Sigmoid colon (tissue), 4 donors: Measurements from ENCODE around the gene AXDND1.

Source experiments
- CTCF ChIP-seq, 4 experiments: fragments of 450-650 bp in 3 of 4; fragments of 200-600 bp in 1 of 4; IDR thresholded peaks; one replicate each; pipeline ENCODE4 v1.5.1; 2016 to 2019; ENCODE audit warnings: antibody characterized with exemption in 4 of 4, mild to moderate bottlenecking in 3 of 4, moderate library complexity in 2 of 4
- POLR2A ChIP-seq, 2 donors: fragments of 450-650 bp; IDR thresholded peaks; one replicate each; pipeline ENCODE4 v1.6.1; 2016; ENCODE audit warnings: antibody characterized with exemption in 2 of 2, mild to moderate bottlenecking in 2 of 2, moderate library complexity in 2 of 2
- POLR2AphosphoS5 ChIP-seq, 4 donors: sonication (generic); formaldehyde crosslinking; IDR thresholded peaks; one replicate each; pipeline ENCODE4 v1.6.1; 2017; ENCODE audit warnings: antibody characterized with exemption in 4 of 4

GRCh38 chr1:179393721-179394120 lies 27.9 kb downstream of the AXDND1 start:
- TF ChIP-seq CTCF (IDR thresholded peaks at IDR 0.05) (no peak), POLR2AphosphoS5 (IDR thresholded peaks at IDR 0.05) (no peak), POLR2A (IDR thresholded peaks at IDR 0.05) (no peak)
